ENCODE data around the gene TMEM30B. TPM values are rescaled to one million over a fixed set of nuclear protein-coding genes. Genes with fewer than 3 reads are reported as not detected.

TMEM30B gene, protein sequence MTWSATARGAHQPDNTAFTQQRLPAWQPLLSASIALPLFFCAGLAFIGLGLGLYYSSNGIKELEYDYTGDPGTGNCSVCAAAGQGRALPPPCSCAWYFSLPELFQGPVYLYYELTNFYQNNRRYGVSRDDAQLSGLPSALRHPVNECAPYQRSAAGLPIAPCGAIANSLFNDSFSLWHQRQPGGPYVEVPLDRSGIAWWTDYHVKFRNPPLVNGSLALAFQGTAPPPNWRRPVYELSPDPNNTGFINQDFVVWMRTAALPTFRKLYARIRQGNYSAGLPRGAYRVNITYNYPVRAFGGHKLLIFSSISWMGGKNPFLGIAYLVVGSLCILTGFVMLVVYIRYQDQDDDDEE
- 1 to 10 TPM; 3.5 to 4.1 TPM for total RNA-seq
- polyA plus RNA-seq, result 1 to 10 TPM; 4.2 to 7.8 (median 6.4) TPM
- 5.6 to 28.5 (median 8.3) reads per million in 6 experiments for total RNA-seq

DNA sequence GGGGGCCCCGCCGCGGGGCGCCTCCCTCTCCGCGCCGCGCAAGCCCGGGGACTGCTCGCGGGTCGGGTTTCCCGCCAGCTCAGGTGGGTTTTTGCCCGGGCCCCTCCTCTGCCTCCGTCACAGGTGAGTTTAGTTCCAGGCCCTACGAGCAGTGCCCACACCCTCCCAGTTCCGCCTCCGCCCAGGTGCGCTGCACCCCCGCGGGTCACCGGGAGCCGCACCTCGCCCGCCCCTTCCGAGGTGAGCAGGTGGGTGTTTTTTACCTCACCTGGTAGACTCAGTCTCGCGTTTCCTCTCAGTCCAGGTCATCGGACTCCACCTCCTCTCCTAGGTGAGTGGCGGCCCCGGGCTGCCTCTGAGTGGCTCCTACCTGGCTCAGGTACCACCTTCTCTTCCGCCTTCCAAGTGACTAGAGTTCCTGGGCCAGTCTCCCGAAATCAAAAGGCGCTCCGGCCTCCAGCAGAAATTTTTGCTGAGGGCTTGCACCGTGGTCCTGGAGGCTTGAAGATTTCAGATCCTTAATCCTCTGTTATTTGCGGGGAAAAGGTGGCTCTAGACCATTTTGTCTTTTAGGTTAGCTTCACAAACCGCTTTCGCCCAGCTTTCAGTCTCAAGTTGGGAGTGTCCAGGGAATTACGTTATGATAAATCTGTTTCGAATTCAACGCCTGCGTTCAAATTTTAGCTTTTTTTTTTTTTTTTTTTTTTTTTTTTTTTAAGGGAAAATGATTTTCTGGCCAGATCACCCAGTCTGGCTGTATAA lies at the start of gene TMEM30B:
Gene TMEM30B, minus strand, starts transcription at position 153 of the 762 bp plus-strand sequence. CDS start 191 bp downstream, outside the sequence.
- POLR2A ChIA-PET, result interaction anchor here (0.5 to 2.6 kb wide), 18 partner anchors 9 to 1033 kb away, joined by 3 to 12 read pairs (median 4); partner anchors contain the start of genes PPM1A and PRKCH
- Mint-ChIP-seq H3K4me1 (peaks cover 11 to 43% (median 35%) of the 10 kb centered on the region in 4 donors), H3K36me3 (no peaks in the 10 kb centered on the region), H3K4me3 (peak within 1 kb of the TSS; percentile 86 to 97 (median 92)), H3K27ac (peak within 1 kb of the TSS; percentile 89 to 98 (median 94)), H3K27me3 (peaks cover 0 to 16% (median 0%) of the 10 kb centered on the region in 5 donors), H3K9me3 (no peaks in the 10 kb centered on the region)
- peak in 1 of 2 donors; percentile 54 for ATAC-seq
- peak in 8 of 10 donors; percentile 31 to 78 (median 56) for DNase-seq

DNA sequence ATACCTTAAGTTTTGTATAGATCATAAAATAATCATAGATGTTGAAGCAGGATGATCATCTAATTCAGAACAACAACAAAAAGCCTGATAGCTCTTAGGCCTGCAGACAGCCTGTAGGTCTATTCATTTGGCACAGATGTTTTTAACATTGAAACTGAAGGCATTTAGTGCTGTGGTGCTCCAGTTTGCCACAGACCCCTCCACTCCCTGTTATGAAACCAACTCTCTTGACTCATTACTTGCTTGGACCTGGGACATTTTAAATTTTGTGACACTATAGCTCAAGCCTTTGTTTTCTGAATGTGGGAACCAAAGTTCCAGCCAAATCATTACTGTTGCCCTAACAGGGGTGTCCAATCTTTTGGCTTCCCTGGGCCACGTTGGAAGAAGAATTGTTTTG lies 49.4 kb upstream of the TMEM30B start:
- H3K36me3 Mint-ChIP-seq, result peaks cover 0 to 30% (median 30%) of the 10 kb centered on the region in 3 donors
- POLR2A ChIA-PET, result interaction anchor here (0.6 to 14.5 kb wide), 4 partner anchors 7 to 25 kb away, joined by 3 to 259 read pairs (median 72); partner anchors contain the start of gene PRKCH
- peak in 1 of 2 donors; percentile 11 for ATAC-seq
- H3K4me1 Mint-ChIP-seq, result peaks cover 47 to 90% (median 85%) of the 10 kb centered on the region in 4 donors
- no peak for DNase-seq
- no peaks in the 10 kb centered on the region for H3K27me3 Mint-ChIP-seq
- peak overlapping the region in 9 of 10 donors; percentile 84 to 100 (median 96) for H3K4me3 Mint-ChIP-seq
- H3K9me3 Mint-ChIP-seq, result no peaks in the 10 kb centered on the region
- H3K27ac Mint-ChIP-seq, result peak overlapping the region in 9 of 10 donors; percentile 94 to 98 (median 97)

DNA sequence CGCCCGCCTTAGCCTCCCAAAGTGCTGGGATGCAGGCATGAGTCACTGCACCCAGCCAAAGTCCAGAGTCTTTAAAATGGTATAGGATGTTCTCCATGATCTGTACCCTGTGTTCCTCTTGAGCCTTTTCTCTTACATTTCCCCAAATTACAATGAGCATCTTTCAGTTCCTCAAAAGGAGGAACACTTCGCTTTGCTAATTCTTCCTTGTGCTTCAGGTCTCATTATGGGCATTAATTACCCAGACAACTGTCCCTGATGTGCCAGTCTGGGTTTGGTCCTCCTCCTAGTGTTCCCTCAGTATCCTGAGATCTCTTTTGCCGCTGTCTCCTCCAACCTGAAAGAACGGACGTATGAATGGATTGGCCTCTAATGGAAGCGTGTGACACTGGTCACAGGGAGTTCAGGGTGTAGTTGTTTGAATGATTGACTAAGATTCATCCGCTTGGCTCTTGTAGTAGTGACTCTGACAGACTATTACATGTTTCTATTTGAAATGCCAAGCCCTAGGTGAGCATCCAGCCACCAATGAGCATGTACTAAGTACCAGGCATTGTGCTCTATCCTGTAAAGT lies 48.4 kb upstream of the TMEM30B start:
- Mint-ChIP-seq H3K27me3 (no peaks in the 10 kb centered on the region), H3K4me3 (peak overlapping the region in 9 of 10 donors; percentile 84 to 100 (median 96)), H3K9me3 (no peaks in the 10 kb centered on the region), H3K36me3 (peaks cover 0 to 35% (median 34%) of the 10 kb centered on the region in 3 donors), H3K4me1 (peaks cover 46 to 91% (median 85%) of the 10 kb centered on the region in 4 donors), H3K27ac (peak overlapping the region in 9 of 10 donors; percentile 94 to 98 (median 97))
- ATAC-seq, result no peak
- POLR2A ChIA-PET, result interaction anchor here (0.7 to 14.5 kb wide), 3 partner anchors 6 to 59 kb away, joined by 3 to 259 read pairs (median 259); partner anchors contain the start of gene PRKCH
- DNase-seq, result no peak

DNA sequence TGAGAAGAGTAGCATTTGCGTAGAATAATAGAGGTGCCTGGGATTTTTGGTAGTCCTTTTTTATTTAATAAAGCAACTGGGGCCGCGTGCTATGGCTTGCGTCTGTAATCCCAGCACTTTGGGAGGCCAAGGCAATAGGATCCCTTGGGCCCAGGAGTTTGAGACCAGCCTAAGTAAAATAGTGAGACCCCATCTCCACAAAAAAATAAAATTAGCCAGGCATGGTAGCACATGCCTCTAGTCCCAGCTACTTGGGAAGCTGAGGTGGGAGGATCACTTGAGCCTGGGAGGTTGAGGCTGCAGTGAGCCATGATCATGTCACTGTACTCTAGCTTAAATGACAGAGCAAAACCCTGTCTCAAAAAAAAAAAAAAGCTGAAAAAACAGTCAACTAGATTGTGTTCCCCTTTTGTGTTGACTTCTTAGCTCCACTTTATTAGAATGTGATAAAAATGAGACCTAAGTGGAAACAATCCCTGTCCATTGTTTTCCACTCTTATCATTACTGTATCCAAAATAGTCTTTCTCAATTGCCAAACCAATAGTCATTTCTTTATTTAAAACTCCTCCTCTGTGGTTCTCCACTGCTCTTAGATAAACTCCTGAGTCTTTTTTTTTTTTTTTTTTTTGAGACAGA lies 47.6 kb upstream of the TMEM30B start:
- ATAC-seq, result peak in 1 of 2 donors; percentile 13
- DNase-seq, result peak in 2 of 10 donors; percentile 38 to 43
- H3K27me3 Mint-ChIP-seq, result no peaks in the 10 kb centered on the region
- H3K4me3 Mint-ChIP-seq, result peak overlapping the region in 9 of 10 donors; percentile 84 to 100 (median 96)
- peaks cover 4 to 37% (median 34%) of the 10 kb centered on the region in 3 donors for H3K36me3 Mint-ChIP-seq
- H3K4me1 Mint-ChIP-seq, result peaks cover 43 to 89% (median 80%) of the 10 kb centered on the region in 4 donors
- POLR2A ChIA-PET, result interaction anchor here (0.6 to 14.5 kb wide), 9 partner anchors 5 to 368 kb away, joined by 3 to 259 read pairs (median 4); partner anchors contain the start of gene PRKCH
- H3K27ac Mint-ChIP-seq, result peak overlapping the region in 9 of 10 donors; percentile 94 to 98 (median 97)
- no peaks in the 10 kb centered on the region for H3K9me3 Mint-ChIP-seq

DNA sequence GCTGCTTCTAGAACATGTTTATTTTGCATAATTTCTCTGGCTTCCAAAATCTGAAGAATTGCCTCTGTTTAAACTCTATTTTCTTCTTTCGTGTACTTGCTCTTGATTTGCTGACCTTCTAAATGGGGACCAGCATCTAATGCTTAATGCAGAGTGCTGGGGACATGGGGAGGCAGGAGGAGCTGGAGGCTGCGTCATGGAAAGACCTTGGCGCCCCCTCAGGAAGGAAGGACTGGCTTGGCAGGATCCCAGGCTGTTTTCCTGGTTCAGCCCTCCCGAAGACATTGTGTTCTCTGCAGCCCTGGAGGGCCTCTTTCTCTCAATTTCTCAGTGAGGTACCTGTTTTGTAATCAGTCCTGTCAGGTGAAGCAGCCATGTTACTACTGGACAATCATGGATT lies 45.7 kb upstream of the TMEM30B start:
- ATAC-seq (no peak), DNase-seq (peak in 2 of 10 donors; percentile 38 to 62)
- Mint-ChIP-seq H3K36me3 (peaks cover 14 to 42% (median 38%) of the 10 kb centered on the region in 3 donors), H3K4me1 (peaks cover 34 to 74% (median 67%) of the 10 kb centered on the region in 4 donors), H3K4me3 (peak overlapping the region in 9 of 10 donors; percentile 84 to 100 (median 98)), H3K9me3 (no peaks in the 10 kb centered on the region), H3K27me3 (no peaks in the 10 kb centered on the region), H3K27ac (peak overlapping the region in 9 of 10 donors; percentile 94 to 98 (median 97))
- POLR2A ChIA-PET, result interaction anchor here (0.9 to 12.5 kb wide), 3 partner anchors 9 to 126 kb away, joined by 3 to 259 read pairs (median 3); no protein-coding TSS in a partner anchor

DNA sequence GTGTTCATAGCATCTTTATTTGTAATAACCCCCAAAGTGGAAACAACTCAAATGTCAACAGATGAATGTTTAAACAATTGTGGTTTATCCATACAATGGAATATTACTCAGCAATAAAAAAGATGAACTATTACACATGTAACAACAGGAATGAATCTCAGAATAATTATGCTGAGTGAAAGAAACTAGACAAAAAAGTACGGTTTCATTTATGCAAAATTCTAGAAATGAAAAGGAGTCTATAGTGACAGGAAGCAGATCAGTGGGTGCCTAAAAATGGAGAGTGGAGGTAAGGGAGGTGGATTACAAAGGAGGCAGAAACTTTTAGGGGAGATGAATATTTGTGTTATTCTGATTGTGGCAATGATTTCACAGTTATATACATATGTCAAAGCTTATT lies 45.0 kb upstream of the TMEM30B start:
- H3K36me3 Mint-ChIP-seq, result peaks cover 14 to 42% (median 40%) of the 10 kb centered on the region in 3 donors
- no peaks in the 10 kb centered on the region for H3K9me3 Mint-ChIP-seq
- H3K4me1 Mint-ChIP-seq, result peaks cover 33 to 70% (median 61%) of the 10 kb centered on the region in 4 donors
- POLR2A ChIA-PET, result interaction anchor here (0.5 to 12.5 kb wide), 5 partner anchors 9 to 126 kb away, joined by 3 to 259 read pairs (median 3); no protein-coding TSS in a partner anchor
- peak overlapping the region in 9 of 10 donors; percentile 84 to 100 (median 98) for H3K4me3 Mint-ChIP-seq
- H3K27me3 Mint-ChIP-seq, result no peaks in the 10 kb centered on the region
- H3K27ac Mint-ChIP-seq, result peak overlapping the region in 9 of 10 donors; percentile 94 to 98 (median 97)
- ATAC-seq, result no peak
- peak in 2 of 10 donors; percentile 43 for DNase-seq

DNA sequence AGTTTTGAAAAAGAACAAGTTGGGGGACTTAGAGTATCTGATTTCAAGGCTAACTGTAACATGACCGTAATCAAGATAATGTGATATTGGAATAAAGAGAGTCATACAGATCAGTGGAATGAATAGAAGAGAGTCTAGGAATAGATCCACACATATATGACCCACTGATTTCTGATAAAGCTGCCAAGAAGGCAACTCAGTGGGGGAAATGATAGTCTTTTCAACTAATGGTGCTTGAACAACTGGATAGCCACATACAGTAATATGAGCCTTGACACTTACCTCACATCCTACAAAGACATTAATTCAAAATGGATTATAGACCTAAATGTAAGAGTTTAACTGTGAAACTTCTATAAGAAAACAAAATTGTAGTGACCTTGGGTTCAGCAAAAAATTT lies 44.0 kb upstream of the TMEM30B start:
- Mint-ChIP-seq H3K27me3 (no peaks in the 10 kb centered on the region), H3K36me3 (peaks cover 14 to 38% (median 36%) of the 10 kb centered on the region in 3 donors), H3K4me3 (peak overlapping the region in 9 of 10 donors; percentile 79 to 100 (median 98)), H3K4me1 (peaks cover 34 to 67% (median 58%) of the 10 kb centered on the region in 4 donors), H3K9me3 (no peaks in the 10 kb centered on the region), H3K27ac (peak overlapping the region in 9 of 10 donors; percentile 94 to 98 (median 97))
- DNase-seq (no peak), ATAC-seq (no peak)
- POLR2A ChIA-PET, result interaction anchor here (5.0 to 12.5 kb wide), 2 partner anchors 10 to 21 kb away, joined by 53 to 259 read pairs; no protein-coding TSS in a partner anchor

DNA sequence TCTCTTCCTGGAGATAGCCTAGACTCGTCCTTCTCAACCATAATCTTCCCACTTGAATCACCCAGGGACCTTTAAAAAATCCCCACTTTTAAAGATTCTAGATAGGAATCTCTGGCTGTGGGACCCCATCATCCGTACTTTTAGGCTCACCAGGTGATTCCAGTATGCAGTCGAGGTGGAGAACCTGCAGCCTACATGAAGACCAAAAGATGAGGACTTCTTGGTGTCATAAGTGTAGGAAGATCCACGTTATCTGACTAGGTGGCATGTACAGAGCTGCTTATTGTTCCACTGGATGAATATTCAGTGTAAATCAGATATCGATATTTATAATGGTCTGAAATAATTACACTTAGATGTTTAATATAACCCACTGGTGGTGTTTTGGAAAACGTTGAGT lies 42.8 kb upstream of the TMEM30B start:
- Mint-ChIP-seq H3K27me3 (no peaks in the 10 kb centered on the region), H3K4me1 (peaks cover 28 to 55% (median 46%) of the 10 kb centered on the region in 4 donors), H3K9me3 (no peaks in the 10 kb centered on the region), H3K27ac (peak overlapping the region in 9 of 10 donors; percentile 95 to 99 (median 97)), H3K36me3 (peaks cover 14 to 34% (median 29%) of the 10 kb centered on the region in 3 donors), H3K4me3 (peak overlapping the region in 9 of 10 donors; percentile 96 to 100 (median 98))
- ATAC-seq (no peak), DNase-seq (no peak)
- POLR2A ChIA-PET, result interaction anchor here (0.5 to 12.5 kb wide), 9 partner anchors 12 to 131 kb away, joined by 3 to 259 read pairs (median 9); no protein-coding TSS in a partner anchor

DNA sequence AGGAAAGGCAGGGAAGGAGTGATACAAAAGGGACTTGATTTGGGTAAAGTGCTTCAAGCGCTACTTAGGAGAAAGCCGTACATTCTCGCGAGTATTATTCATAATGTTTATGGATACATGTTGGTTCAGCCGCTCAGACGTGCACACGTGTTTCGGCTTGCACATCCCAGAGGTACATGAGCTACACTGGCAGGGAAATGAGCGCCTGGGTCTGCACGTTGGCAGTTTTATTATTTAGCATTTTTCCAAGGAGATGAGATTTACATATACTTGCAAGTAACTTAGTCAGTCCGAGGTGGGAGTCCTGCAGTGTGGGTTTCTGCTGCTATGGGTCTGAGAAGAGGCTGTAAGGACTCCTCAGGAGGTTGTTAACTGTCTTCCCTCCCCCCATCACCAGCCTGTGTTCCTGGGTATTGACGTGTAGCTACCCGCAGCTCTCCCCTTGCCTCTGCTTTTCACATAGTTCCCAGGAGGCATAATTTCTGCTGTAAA lies 41.7 kb upstream of the TMEM30B start:
- Mint-ChIP-seq H3K4me1 (peaks cover 23 to 46% (median 37%) of the 10 kb centered on the region in 4 donors), H3K27ac (peak overlapping the region in 9 of 10 donors; percentile 95 to 99 (median 97)), H3K36me3 (peaks cover 14 to 32% (median 27%) of the 10 kb centered on the region in 3 donors), H3K27me3 (no peaks in the 10 kb centered on the region), H3K4me3 (peak overlapping the region in 9 of 10 donors; percentile 96 to 100 (median 98)), H3K9me3 (no peaks in the 10 kb centered on the region)
- POLR2A ChIA-PET, result interaction anchor here (0.8 to 12.5 kb wide), 20 partner anchors 13 to 372 kb away, joined by 3 to 259 read pairs (median 5); partner anchors contain the start of gene HIF1A
- ATAC-seq (peak; percentile 46 to 56), DNase-seq (peak in 8 of 10 donors; percentile 43 to 83 (median 72))

DNA sequence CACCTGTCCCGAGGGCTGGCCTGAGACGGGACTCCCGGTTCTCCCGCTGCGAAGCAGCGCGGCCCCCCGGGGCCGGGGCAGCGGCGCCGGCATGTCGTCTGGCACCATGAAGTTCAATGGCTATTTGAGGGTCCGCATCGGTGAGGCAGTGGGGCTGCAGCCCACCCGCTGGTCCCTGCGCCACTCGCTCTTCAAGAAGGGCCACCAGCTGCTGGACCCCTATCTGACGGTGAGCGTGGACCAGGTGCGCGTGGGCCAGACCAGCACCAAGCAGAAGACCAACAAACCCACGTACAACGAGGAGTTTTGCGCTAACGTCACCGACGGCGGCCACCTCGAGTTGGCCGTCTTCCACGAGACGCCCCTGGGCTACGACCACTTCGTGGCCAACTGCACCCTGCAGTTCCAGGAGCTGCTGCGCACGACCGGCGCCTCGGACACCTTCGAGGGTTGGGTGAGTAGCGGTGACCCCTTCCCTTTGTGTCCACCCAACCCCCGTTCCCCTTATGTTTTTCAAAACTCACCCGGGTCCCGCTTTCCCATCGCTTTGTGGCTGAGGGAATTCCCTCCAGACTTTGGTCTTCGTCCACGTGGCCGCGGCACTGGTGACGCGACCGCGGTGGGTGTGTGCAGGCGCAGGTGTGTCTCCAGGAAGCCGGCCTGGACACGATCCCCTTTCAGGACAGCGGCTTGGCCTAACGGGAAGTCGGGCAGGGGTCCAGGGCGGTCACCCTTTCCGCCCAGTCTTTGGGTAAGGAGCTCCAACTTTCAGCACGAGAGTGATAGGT lies 41.1 kb upstream of the TMEM30B start:
- peak; percentile 9 to 11 for ATAC-seq
- H3K27ac Mint-ChIP-seq, result peak overlapping the region in 9 of 10 donors; percentile 95 to 99 (median 97)
- H3K27me3 Mint-ChIP-seq, result no peaks in the 10 kb centered on the region

More for the DNA sequence above, 41.1 kb upstream of the TMEM30B start:
- DNase-seq, result peak in 7 of 10 donors; percentile 34 to 70 (median 52)
- POLR2A ChIA-PET, result interaction anchor here (0.5 to 12.5 kb wide), 26 partner anchors 13 to 402 kb away, joined by 3 to 259 read pairs (median 5); partner anchors contain the start of genes HIF1A and TMEM30B
- H3K4me1 Mint-ChIP-seq, result peaks cover 20 to 40% (median 32%) of the 10 kb centered on the region in 4 donors
- H3K9me3 Mint-ChIP-seq, result no peaks in the 10 kb centered on the region
- H3K4me3 Mint-ChIP-seq, result peak overlapping the region in 9 of 10 donors; percentile 96 to 100 (median 98)
- peaks cover 14 to 28% (median 26%) of the 10 kb centered on the region in 3 donors for H3K36me3 Mint-ChIP-seq
